ENCODE measurements around the gene NKX2-3. TPM values are rescaled to one million over a fixed set of nuclear protein-coding genes. Genes with fewer than 3 reads are reported as not detected.

NKX2-3 gene
- total and polyA plus RNA-seq, 2 donors from 2014 or later: not detected

GRCh38 chr10:99506416-99506815, 26.3 kb upstream of the NKX2-3 start:
- Histone ChIP-seq H3K4me1 (ENCODE audit: control insufficient read depth in 2 of 3, insufficient read depth in 2 of 3, low read depth in 1 of 3, low read length in 3 of 3) (no peaks in the 10 kb centered on the region), H3K27ac (ENCODE audit: low read depth in 2 of 2, low read length in 2 of 2) (no peak overlapping the region), H3K4me3 (ENCODE audit: low read length in 3 of 3) (no peak overlapping the region), H3K9me3 (ENCODE audit: control insufficient read depth in 2 of 3, insufficient read depth in 1 of 3, low read length in 3 of 3) (no peaks in the 10 kb centered on the region), H3K9ac (ENCODE audit: low read length in 3 of 3) (no peak overlapping the region), H3K27me3 (ENCODE audit: control insufficient read depth, insufficient read depth, low read length) (peaks cover 3% of the 10 kb centered on the region), H3K36me3 (ENCODE audit: control insufficient read depth in 2 of 3, insufficient read depth in 3 of 3, low read length in 3 of 3) (no peaks in the 10 kb centered on the region)
- DNase-seq: no peak
- intact Hi-C loops (cut with DNase I): no loop called here
- TF ChIP-seq CTCF (IDR thresholded peaks at IDR 0.05; ENCODE audit: borderline replicate concordance, extremely low read depth, insufficient read depth): no peak
- FAIRE-seq: no peak

- Histone ChIP-seq H3K9ac (ENCODE audit: low read length in 3 of 3) (no peak overlapping the region), H3K4me3 (ENCODE audit: low read length in 3 of 3) (no peak overlapping the region), H3K27me3 (ENCODE audit: control insufficient read depth, insufficient read depth, low read length) (peaks cover 3% of the 10 kb centered on the region), H3K27ac (ENCODE audit: low read depth in 2 of 2, low read length in 2 of 2) (no peak overlapping the region), H3K4me1 (ENCODE audit: control insufficient read depth in 2 of 3, insufficient read depth in 2 of 3, low read depth in 1 of 3, low read length in 3 of 3) (no peaks in the 10 kb centered on the region), H3K9me3 (ENCODE audit: control insufficient read depth in 2 of 3, insufficient read depth in 1 of 3, low read length in 3 of 3) (no peaks in the 10 kb centered on the region), H3K36me3 (ENCODE audit: control insufficient read depth in 2 of 3, insufficient read depth in 3 of 3, low read length in 3 of 3) (no peaks in the 10 kb centered on the region)
- no peak for DNase-seq
- intact Hi-C loops (cut with DNase I): no loop called here
- TF ChIP-seq CTCF (IDR thresholded peaks at IDR 0.05; ENCODE audit: borderline replicate concordance, extremely low read depth, insufficient read depth): no peak
- FAIRE-seq: no peak
Measured at GRCh38 chr10:99507265-99507664, 25.5 kb upstream of the NKX2-3 start.

GRCh38 chr10:99513061-99513460, 19.7 kb upstream of the NKX2-3 start:
- intact Hi-C loops (cut with DNase I): no loop called here
- Histone ChIP-seq H3K36me3 (ENCODE audit: control insufficient read depth in 2 of 3, insufficient read depth in 3 of 3, low read length in 3 of 3) (no peaks in the 10 kb centered on the region), H3K27me3 (ENCODE audit: control insufficient read depth, insufficient read depth, low read length) (peaks cover 4% of the 10 kb centered on the region), H3K9ac (ENCODE audit: low read length in 3 of 3) (no peak overlapping the region), H3K27ac (ENCODE audit: low read depth in 2 of 2, low read length in 2 of 2) (no peak overlapping the region), H3K4me3 (ENCODE audit: low read length in 3 of 3) (no peak overlapping the region), H3K9me3 (ENCODE audit: control insufficient read depth in 2 of 3, insufficient read depth in 1 of 3, low read length in 3 of 3) (no peaks in the 10 kb centered on the region), H3K4me1 (ENCODE audit: control insufficient read depth in 2 of 3, insufficient read depth in 2 of 3, low read depth in 1 of 3, low read length in 3 of 3) (no peaks in the 10 kb centered on the region)
- FAIRE-seq (no peak), DNase-seq (no peak)
- no peak for TF ChIP-seq CTCF (IDR thresholded peaks at IDR 0.05; ENCODE audit: borderline replicate concordance, extremely low read depth, insufficient read depth)

- no peak for TF ChIP-seq CTCF (IDR thresholded peaks at IDR 0.05; ENCODE audit: borderline replicate concordance, extremely low read depth, insufficient read depth)
- DNase-seq: no peak
- FAIRE-seq: no peak
- Histone ChIP-seq H3K27me3 (ENCODE audit: control insufficient read depth, insufficient read depth, low read length) (peaks cover 48% of the 10 kb centered on the region), H3K27ac (ENCODE audit: low read depth in 2 of 2, low read length in 2 of 2) (no peak overlapping the region), H3K4me3 (ENCODE audit: low read length in 3 of 3) (no peak overlapping the region), H3K36me3 (ENCODE audit: control insufficient read depth in 2 of 3, insufficient read depth in 3 of 3, low read length in 3 of 3) (no peaks in the 10 kb centered on the region), H3K9me3 (ENCODE audit: control insufficient read depth in 2 of 3, insufficient read depth in 1 of 3, low read length in 3 of 3) (no peaks in the 10 kb centered on the region), H3K9ac (ENCODE audit: low read length in 3 of 3) (no peak overlapping the region), H3K4me1 (ENCODE audit: control insufficient read depth in 2 of 3, insufficient read depth in 2 of 3, low read depth in 1 of 3, low read length in 3 of 3) (peaks cover 0 to 2% (median 0%) of the 10 kb centered on the region in 3 donors)
- intact Hi-C loops (cut with DNase I): no loop called here
Measured at GRCh38 chr10:99519690-99520039, 13.1 kb upstream of the NKX2-3 start.
